Activated CD4-positive, alpha-beta T cell treated with anti-CD3 and anti-CD28 coated beads for 24 hours (primary cell): Measurements from ENCODE around the gene LTBP2.

ENCODE experiments used
- DNase-seq, 2 donors: peaks; one replicate each; pipeline ENCODE4 v3.0.0-alpha.2; 2020; ENCODE audit warnings: low read depth in 2 of 2

Gene LTBP2

DNA sequence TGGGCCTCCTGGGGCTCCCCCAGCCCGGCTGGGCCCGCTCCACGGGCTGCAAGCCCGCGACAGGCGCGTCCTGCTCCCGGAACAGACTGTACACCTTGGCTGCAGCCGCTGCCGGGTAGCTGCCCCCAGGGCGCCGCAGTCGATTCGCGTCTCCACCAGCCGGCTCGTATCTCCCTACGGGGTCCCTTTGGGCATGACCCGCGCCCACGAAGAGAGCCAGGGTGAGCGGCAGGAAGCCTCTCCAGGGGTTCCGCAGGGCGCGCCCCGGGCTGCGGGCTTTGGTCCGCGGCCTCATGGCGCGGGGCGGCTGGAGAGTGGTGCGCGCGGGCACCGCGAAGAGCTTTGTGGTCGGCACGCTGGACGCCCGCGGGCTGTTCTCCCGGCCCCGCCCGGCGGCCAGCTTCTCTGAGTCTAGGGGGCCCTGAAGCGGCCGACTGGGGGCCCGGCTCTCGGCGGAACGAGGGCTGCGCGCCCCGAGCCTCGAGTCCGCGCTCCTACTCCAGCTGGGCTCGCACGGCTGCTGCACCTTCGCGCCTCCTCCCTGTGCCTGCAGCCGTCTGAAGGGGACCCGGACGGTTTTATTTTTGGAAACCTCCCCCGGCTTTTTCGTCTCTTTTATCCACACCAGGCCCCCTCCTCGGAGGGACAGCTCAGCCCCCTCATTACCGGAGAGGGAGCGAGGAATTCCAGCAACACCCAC is at the start of gene LTBP2:
LTBP2 (minus strand) TSS at position 588 of the 700 bp plus-strand sequence; CDS start at position 295, 293 bp downstream.
- no peak for DNase-seq

DNA sequence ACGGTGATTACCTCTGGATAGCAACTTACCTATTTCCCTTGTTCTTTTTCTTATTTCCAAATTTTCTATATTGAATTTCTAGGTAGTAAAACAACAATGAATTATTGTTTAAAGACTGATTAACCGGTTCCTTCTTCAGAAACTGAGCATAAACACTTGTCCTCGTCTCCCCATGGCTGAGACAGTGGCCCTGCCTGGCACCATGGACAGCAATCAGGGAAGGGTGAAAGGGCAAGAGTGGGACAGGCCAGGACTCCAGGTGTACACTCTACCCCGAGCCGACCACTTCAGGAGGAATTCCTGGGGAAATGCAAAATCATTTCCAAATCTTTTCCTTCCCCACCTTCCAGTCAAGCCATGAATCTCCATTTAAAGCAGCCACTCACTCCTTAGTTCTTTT is 48.8 kb upstream of the LTBP2 start:
- DNase-seq: no peak

DNA sequence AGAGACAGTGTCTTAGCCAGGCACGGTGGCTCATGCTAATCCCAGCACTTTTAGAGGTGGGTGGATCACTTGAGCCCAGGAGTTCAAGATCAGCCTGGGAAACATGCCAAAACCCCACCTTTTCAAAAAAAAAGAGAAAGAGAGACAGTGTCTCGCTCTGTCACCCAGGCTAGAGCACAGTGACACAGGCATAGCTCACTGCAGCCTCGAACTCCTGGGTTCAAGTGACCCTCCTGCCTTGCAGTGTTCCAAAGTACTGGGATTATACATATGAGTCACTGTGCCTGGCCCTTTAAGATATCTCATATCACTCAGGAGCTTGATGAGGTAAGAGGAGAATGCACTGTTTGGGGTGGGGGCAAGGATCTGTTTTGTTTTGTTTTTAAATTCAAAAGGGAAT is 48.1 kb upstream of the LTBP2 start:
- DNase-seq: no peak

DNA sequence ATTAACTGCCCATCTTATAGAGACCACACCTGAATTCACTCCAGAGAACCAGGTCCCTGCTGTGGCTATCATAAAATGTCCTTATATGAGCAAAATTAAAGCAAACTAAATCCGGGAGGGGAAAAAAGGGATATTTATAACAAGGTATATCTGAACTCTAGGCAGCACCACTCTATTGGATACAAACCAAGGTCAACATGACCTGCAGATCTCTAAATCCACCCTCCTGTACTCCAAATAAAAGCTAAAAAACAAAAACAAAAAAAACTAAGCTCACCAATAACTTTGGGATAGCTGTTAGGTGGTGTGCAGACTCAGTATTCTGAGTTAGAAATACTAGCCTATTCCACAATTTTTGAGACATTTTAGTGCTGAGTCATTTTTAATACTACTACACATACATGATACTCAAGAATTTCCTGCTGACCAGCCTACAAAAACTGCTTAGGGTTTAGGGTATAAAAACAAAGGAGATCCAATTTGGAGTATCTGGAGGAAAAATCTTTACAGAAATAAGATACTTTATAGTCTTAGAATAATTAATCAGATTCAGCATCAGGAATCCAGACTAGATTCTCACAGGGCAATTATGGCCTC is 46.6 kb upstream of the LTBP2 start:
- no peak for DNase-seq

DNA sequence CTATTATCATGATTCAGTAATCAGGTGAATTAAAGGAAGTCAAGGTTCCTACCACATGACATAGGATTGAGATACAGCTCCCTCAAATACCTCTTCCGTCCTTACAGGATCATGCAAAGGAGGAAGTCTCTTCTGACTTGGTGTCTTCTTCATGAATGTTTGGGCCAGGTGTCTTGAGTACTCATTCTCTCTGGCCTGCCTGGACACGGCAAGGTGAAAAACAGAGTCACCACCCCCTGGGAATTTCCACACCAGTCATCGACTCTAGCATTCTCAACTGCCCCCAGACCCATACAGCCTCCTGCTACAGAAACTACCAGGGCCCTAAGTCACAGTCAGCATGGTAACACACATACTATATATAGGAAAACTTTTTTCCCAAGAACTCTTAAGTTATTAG is 44.9 kb upstream of the LTBP2 start:
- no peak for DNase-seq

DNA sequence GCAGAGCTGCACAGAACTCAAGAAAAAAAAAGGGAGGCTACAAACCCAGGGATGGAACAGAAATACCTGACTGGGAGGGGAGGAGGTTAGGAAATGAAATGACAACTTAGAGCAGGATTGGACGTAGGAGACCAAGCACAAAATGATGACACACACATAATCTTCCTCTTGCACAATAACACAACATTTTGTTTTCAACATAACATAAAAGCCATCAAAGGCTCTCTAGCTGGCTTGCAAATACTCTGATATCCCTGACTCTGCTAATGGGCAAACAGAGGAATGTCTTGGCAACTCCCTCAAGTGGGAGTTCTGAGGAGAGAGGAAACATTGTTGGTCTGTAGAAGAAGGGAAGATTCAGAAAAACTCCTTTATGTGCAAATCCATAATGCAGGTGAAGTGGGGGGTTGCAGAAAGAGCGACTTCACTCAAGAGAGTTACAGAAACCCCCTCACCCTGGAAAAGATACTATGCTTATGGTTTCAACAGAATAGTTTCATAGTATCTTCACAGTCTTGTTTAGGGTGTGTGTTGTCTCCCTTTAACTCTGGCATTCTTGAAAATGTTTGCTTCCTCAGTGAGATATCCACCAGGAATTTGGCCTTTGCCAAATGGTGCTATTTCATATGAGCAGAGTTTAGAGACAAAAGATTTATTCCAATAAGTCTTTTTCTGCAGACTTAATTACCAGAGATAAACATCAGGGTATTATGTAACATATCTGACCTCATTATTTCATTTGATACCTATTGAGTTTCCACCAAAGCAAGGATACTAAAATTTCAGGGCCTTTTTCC is 43.8 kb upstream of the LTBP2 start:
- DNase-seq: no peak

DNA sequence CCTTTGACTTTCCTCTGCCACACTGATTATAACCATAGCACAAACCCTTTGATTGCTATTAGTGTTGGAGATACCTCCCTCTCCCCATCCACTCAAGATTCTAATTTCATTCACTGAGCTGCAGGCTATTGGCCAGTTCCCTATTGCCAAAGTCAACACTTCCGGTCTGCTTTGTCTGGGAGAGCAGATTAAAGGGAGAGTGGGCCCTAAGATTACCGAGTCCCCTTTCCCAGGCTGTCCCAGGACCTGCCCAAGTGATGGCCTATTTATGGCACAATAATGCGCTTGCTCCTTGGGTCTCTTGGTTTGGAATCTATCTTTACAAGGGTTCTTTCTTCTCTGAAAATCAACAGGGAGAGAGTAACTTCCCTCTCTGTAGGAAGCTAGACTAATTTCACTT is 42.9 kb upstream of the LTBP2 start:
- DNase-seq: no peak

DNA sequence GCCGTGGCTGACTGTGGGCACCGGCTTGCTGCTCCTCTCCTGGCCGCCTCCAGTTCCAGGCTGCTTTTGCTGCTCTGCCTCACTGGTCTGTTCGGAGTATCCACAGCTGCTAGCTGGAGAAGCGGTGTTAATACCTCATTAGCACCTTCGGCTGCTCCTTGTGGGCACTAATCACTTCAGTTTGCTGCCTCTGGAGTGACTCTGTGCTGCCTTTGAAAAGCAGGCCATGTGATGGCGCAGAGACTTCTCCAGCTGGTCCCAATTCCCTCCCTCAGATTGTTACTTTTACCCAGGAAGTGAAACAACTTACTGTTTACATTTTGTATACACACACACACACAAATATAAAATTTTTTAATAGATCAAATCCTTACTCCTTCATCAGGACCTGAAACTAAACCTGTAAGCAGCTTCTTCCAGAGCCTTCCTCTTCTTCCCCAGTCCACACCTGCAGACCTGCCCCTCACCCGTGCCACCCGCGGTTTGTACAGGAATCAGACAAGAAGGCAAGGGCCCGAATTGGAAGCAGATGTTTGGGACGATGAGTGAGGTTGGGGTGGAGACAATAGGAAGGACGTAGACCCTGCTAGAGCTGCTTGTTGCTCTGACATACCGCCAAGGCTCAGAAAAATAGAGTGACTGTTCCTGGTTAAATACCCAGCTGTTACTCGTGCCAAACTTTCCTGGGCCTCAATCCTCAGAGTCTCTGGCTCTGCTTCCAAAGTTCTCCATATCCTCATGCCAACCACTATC is 41.5 kb upstream of the LTBP2 start:
- DNase-seq: no peak

DNA sequence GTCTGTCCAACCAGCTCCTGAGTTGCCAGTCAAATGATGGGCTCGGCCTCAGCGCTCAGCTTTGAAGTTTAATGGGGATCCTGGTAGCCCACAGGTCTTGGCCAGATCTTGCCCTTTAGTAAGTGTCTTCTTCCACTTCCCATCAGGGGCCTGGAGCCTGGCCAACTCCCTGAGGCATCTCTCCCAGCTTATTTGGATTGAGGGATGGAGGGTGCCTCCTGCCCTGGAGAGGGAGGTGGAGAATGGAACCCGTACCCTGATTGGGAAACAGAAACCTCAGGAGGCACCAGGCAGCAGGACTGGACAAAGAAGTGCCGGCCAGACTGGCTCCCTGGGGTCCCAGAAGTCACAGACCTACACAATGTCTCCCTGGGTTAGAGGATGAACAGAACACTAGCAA is 40.5 kb upstream of the LTBP2 start:
- DNase-seq: no peak

DNA sequence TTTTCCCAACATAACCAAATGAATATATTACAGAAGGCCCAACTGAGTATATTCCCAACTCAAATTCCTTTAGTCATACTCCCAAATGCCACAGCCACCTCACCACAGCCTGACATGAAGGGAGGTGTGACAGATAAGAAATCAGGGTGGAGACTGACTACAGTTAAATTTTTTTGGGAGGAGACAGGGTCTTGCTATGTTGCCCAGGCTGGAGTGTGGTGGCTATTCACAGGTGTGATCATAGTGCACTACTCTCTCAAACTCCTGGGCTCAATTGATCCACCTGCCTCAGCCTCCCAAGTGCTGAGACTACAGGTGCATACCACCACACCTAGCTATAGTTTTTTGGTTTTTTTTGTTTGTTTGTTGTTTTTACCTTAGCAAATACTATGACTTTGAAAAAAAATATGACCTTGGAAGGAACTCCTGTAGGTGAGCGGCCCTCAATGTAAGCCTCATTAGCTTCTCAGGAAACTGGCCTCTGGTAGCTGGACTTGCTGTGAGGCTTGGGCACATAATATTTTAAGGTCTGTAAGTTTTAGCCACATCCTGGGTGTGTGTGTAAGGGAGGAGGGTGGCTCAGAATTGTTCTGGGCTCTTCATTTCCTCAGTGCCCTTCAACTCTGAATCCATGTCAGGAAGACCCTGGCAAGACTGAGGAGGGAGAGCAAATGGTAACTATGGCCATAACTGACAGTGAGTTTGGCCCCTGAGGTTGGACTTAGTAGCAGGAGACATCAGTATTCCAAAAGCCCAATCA is 39.1 kb upstream of the LTBP2 start:
- no peak for DNase-seq

DNA sequence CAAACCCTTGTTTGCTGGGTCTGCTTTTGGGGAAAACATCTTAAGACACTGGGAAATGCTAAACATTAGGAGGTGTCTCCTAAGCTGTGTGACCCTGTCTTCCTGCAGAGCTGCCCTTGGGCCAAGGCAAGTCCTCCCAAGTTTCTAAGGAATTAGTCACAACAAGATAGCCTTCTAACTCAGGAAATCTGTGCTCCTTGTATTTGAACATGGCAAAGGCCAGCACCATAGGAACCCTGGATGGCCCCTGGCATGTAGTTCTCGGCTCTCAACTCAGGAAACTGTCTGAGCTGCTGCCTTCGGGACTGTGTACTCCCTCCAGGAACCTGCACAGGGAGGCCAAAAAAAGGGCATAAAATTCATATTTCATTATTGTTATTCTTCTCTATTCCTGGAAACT is 37.6 kb upstream of the LTBP2 start:
- DNase-seq: no peak

DNA sequence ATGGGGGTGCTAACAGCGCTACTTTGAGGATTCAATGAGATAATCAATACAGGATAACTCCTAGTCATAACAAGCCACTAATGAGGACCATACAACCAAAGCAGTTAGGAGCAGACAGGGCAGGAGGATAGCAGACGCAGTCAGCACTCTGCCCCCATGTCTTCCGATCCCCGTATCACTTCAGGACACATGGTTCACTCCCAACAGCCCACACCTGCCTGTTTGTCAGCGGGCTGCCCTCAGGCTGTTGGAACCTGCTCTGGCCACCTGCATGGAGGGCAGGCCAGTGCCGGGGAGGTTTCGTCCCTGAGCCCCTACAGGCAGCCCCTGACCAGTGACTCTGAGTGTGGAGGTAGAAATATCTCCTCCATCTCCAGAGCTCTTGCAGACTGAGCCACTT is 37.1 kb upstream of the LTBP2 start:
- no peak for DNase-seq

DNA sequence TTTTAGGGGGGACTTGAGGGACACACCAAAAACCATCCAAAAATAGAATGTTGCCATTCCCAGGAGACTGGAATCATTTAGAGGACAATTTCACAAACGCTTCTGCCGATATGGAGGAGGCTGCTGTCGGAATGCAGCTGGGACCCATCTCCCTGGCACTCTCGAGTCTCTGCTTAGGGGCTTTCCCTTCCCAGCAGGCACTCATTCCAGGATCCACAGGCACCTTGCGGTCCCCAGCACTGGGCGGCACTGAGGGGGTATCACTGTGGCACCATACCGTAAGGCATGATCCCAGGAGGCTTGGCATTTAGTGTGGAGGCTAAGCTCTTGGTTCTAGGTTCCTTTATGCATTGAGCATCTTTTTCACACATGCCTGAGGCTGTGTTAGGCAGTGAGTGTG is 36.6 kb upstream of the LTBP2 start:
- no peak for DNase-seq

DNA sequence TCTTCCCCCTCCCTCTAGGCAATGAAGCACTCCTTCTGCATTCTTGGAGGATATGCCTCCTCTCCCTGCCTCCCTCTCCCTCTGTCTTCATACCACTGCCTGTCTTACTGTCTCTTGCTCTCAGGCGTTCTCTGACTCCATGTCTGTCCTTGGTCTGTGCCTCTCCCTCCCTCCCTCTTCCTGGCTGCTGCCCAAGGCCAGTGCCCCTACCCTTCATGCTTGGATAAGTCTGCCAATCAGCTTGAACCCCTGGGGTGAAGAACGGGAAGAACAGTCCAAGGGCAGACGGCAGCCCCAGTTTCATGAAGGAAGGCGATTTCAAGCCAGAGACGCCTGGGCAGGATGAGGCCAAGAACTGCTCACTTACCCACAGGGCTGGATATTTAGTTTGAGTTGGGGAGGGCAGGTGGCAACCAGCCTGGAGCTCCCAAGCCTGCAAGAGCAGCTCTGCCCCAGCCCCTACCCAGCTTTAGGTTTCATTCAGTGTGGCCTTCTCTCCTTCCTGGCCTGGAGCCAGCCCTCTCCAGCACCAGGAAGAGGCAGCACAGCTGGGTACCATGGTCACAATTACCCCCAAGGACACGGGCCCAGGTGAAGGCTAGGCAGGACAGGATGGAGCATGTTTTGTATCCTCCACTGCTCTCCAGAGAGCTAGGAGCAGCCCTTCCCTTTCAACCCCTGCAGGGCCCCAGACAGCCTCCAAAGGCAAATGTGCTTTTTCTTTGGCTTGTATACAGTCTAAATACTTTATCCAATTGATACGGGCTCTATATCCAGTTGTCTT is 35.8 kb upstream of the LTBP2 start:
- no peak for DNase-seq

DNA sequence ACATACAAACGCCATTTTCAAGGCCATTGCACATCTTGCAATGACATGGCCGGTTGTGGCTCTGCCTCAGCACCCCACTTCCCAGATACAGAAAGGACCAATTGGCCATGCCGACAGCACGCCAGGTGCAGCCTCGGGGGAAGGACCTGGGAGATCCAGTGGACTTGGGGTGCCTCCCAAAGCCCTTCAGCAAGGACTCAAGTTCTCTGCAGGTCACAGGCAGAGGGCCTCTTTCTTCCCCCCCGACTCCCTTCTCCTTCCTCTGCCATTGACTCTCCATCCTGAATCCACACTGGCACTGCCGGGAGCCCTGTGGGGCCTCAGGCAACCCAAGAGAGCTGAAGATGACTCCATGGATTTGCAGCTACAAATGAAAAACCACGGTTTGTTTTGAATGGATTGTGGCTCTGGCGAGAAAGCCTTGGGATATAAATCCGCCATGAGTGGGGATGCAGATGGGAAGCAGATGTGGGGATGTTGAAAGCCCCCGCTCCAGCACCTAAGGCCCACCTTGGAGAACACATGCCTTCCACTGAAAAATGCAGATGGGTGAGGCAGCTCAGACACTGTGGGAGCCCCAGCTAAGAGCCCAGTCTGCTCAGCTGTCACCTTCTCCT is 35.1 kb upstream of the LTBP2 start:
- DNase-seq: no peak

DNA sequence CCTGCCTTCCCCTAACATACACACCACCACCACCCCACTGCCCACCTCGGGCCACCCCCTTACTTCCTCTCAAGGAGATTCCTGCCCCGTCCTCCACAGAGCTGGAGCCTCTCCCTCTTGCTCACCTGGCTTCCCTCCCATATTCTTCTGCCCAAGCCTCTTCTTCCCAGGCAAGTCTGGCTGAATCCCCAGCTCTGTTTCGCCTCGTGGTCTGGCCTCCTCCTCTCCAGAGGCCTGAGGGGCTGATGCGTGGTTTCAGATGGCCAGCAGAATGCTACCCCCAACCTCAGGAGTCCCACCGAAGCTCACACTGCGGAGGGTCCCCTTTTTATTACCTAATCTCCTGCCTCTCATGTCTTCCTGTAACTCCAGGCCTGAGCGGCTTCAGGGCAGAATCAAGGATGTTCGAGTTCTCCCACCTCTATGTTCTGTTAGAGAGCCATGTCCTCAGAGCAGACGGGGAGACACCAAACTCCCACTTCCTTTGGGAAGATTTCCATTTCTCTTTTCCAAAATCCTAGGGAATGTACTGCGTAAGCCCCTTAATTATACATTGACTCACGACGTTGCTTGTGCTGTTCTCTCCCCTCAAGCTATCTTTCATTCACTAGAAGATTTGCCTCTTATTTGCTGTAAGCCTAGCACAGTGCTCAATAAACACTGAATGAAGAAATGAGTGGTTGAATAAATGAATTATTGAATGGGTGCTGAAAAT is 33.9 kb upstream of the LTBP2 start:
- no peak for DNase-seq

DNA sequence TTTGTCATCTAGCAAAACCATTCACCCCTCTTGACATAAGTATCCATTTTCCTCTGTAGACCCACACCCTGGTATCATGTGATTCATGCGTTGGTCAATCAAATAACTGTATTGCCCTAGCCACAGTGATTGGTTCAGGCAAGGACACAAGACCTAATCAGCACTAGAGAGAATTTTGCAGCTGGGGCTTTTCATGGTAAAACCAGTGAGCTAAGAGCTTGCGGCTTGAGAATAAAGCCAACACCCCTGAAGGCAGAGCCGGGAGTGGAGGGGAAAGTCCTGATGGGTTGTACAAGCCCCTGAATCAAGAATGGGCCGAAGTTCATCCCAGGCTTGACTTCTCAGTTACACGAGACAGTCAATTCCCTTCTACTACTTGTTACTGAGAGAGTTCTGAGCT is 33.2 kb upstream of the LTBP2 start:
- DNase-seq: no peak

DNA sequence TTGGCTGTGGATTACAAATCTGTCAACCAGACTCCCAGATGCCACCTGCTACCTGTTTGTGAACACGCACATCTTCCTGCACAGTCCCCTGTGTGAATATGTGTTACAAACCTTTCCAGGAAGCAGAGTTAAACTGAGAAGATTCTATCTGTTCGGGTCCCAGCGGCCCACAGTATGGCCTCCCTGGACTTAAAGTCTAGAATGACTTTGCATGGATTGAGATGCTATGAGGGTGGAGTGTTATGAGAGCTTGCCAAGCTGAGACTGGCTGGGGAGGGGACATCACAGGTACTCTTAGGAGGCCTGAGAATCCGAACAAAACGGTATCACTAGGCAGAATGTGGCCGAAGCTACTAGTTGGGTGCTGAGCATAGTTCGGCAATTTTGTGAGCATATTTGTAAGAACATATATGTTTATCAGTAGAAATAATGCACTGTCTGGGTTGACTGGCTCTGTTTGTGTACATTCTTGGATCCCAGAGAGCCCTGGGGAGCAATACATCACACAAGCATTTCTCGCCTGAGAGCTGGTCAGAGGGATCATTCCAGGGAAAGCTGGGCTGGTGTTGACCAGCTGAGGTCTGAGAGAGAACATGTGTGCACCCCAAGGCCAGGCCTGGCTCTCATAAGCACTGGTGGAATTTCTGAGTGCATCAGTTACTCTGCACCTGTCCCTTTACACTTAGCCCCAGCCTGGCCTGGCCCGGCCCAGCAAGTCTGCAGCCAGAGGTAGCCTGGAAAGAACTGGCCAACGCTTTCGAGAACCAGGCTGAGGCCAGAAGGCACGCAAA is 29.8 kb upstream of the LTBP2 start:
- DNase-seq: no peak

DNA sequence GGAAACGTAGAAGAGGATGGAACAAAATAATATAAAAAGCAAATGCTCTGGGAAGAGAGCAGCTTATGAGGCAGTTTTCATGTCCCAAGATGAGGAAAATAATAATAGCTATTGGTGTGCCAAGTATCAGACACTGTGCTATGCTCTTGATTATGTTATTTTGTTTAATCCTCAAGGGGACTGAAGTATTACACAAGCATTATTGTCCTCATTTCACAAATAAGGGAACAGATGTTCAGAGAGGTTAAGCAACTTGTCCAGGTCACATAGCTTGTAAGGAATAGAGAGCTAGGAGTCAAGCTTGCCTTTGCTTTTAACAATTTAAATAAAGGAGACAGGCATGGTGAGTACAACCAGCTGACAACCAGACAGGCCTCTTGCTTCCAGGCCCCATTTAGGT is 26.9 kb upstream of the LTBP2 start:
- no peak for DNase-seq
